ENCODE results near the gene PPP1R37.

The PPP1R37 gene

GRCh38 chr19:45050036-45050435 is 42.9 kb upstream of the PPP1R37 start:
- no peak for DNase-seq
- intact Hi-C loops (cut with DNase I; ENCODE audit: low total_unique reads): loop anchor here (10.0 kb wide), 1 partner anchor 145 kb away; the partner anchor contains the start of gene APOE
- Histone ChIP-seq H3K27me3 (no peaks in the 10 kb centered on the region), H3K4me3 (no peak overlapping the region), H3K4me1 (peaks cover 0 to 38% (median 3%) of the 10 kb centered on the region in 4 donors), H3K27ac (no peak overlapping the region), H3K36me3 (peaks cover 22 to 62% (median 54%) of the 10 kb centered on the region in 3 donors), H3K9me3 (no peaks in the 10 kb centered on the region)
- TF ChIP-seq CTCF (IDR thresholded peaks at IDR 0.05): no peak

- H3K9me3 ChIP-seq: no peaks in the 10 kb centered on the region
- no peak for TF ChIP-seq CTCF (IDR thresholded peaks at IDR 0.05)
- no peaks in the 10 kb centered on the region for H3K27me3 ChIP-seq
- intact Hi-C loops (cut with DNase I; ENCODE audit: low total_unique reads): loop anchor here (10.0 kb wide), 1 partner anchor 147 kb away; the partner anchor contains the start of gene APOE
- peaks cover 0 to 20% (median 3%) of the 10 kb centered on the region in 4 donors for H3K4me1 ChIP-seq
- DNase-seq: no peak
- H3K4me3 ChIP-seq: no peak overlapping the region
- H3K36me3 ChIP-seq: peaks cover 25 to 62% (median 57%) of the 10 kb centered on the region in 3 donors
- no peak overlapping the region for H3K27ac ChIP-seq
Observed at GRCh38 chr19:45051929-45052579, 40.9 kb upstream of the PPP1R37 start.

- TF ChIP-seq CTCF (IDR thresholded peaks at IDR 0.05): no peak
- no peaks in the 10 kb centered on the region for H3K4me1 ChIP-seq
- no peak overlapping the region for H3K27ac ChIP-seq
- peaks cover 72 to 100% (median 100%) of the 10 kb centered on the region in 3 donors for H3K36me3 ChIP-seq
- H3K9me3 ChIP-seq: no peaks in the 10 kb centered on the region
- H3K27me3 ChIP-seq: no peaks in the 10 kb centered on the region
- no peak for DNase-seq
- H3K4me3 ChIP-seq: no peak overlapping the region
- intact Hi-C loops (cut with DNase I; ENCODE audit: low total_unique reads): loop anchor here (10.0 kb wide), 1 partner anchor 152 kb away; the partner anchor contains the start of gene APOE
Observed at GRCh38 chr19:45056831-45057230, 36.1 kb upstream of the PPP1R37 start.

- Histone ChIP-seq H3K4me3 (no peak overlapping the region), H3K4me1 (no peaks in the 10 kb centered on the region), H3K27me3 (no peaks in the 10 kb centered on the region), H3K36me3 (peaks cover 72 to 100% (median 100%) of the 10 kb centered on the region in 3 donors), H3K27ac (no peak overlapping the region), H3K9me3 (no peaks in the 10 kb centered on the region)
- intact Hi-C loops (cut with DNase I; ENCODE audit: low total_unique reads): loop anchor here (10.0 kb wide), 1 partner anchor 153 kb away; the partner anchor contains the start of gene APOE
- DNase-seq: no peak
- TF ChIP-seq CTCF (IDR thresholded peaks at IDR 0.05): no peak
Observed at GRCh38 chr19:45057444-45057843, 35.5 kb upstream of the PPP1R37 start.

- no peak for TF ChIP-seq CTCF (IDR thresholded peaks at IDR 0.05)
- Histone ChIP-seq H3K36me3 (peaks cover 70 to 100% (median 97%) of the 10 kb centered on the region in 3 donors), H3K9me3 (no peaks in the 10 kb centered on the region), H3K4me1 (no peaks in the 10 kb centered on the region), H3K27ac (no peak overlapping the region), H3K27me3 (no peaks in the 10 kb centered on the region), H3K4me3 (no peak overlapping the region)
- intact Hi-C loops (cut with DNase I; ENCODE audit: low total_unique reads): loop anchor here (10.0 kb wide), 1 partner anchor 154 kb away; the partner anchor contains the start of gene APOE
- DNase-seq: no peak
Observed at GRCh38 chr19:45058622-45059159, 34.3 kb upstream of the PPP1R37 start.

All from tibial artery (tissue), 4 donors.